ENCODE results near the gene CSRNP2. TPM values are rescaled to one million over a fixed set of nuclear protein-coding genes. Genes with fewer than 3 reads are reported as not detected.
"Not testable (repeated sequence)": the region's sequence is repeated elsewhere in the genome, so short reads cannot be mapped to it uniquely, and the experiment has no call there.

The CSRNP2 gene
- total and polyA plus RNA-seq, 2 donors (not counting 3 experiments of a cell fraction or from before 2014, with no cell fraction given) = 24.2 to 49.7 TPM

DNA sequence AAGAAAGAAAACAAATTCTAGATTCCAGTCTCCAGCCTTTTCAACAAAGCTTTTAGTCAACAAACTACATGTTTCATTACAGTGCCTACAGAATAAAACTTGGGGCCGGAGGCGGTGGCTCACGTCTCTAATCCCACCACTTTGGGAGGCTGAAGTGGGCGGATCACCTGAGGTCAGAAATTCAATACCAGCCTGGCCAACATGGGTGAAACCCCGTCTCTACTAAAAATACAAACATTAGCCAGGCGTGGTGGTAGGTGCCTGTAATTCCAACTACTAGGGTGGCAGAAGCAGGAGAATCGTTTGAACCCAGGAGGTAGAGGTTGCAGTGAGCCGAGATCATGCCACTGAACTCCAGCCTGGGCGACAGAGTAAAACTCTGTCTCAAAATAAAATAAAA is 68.9 kb downstream of the CSRNP2 start:
- peaks cover 34% of the 10 kb centered on the region for H3K79me2 ChIP-seq (ENCODE audit: control insufficient read depth, insufficient read depth, low read length)
- H4K20me1 ChIP-seq (replicated peaks; ENCODE audit: control insufficient read depth, extremely low read depth, insufficient read depth, low read length); CTCF ChIA-PET: not testable (repeated sequence)

DNA sequence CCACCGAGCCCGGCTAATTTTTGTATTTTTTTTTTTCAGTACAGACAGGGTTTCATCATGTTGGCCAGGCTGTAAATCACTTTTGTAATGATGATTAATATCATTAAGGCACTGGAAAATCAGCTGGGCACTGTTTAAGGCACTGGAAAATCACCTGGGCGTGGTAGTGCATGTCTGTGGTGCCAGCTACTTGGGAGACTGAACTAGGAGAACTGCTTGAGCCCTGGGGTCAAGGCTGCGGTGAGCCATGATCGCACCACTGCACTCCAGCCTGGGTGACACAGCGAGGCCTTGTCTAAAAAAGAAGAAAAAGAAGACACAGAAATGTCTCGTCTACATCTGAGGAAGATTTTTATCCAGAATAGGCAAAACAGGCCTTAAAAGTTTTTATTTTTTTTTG is 70.0 kb downstream of the CSRNP2 start:
- H3K27ac ChIP-seq (ENCODE audit: insufficient read depth, low read depth, low read length) = no peak overlapping the region
- H2AFZ ChIP-seq (ENCODE audit: low read depth, low read length) = no peak overlapping the region
- H3K9me3 ChIP-seq (replicated peaks; ENCODE audit: control insufficient read depth, insufficient read depth, low read length) = no peaks in the 10 kb centered on the region
- H4K20me1 ChIP-seq (replicated peaks; ENCODE audit: control insufficient read depth, extremely low read depth, insufficient read depth, low read length) = no peaks in the 10 kb centered on the region
- H3K79me2 ChIP-seq (ENCODE audit: control insufficient read depth, insufficient read depth, low read length) = peaks cover 32% of the 10 kb centered on the region
- TF ChIP-seq, protein P1, sequence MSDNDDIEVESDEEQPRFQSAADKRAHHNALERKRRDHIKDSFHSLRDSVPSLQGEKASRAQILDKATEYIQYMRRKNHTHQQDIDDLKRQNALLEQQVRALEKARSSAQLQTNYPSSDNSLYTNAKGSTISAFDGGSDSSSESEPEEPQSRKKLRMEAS (IDR thresholded peaks at IDR 0.05; ENCODE audit: insufficient read depth, insufficient read length) = no peak
- TF ChIP-seq POLR2AphosphoS5 (IDR thresholded peaks at IDR 0.05; ENCODE audit: insufficient read depth, low read depth, low read length) (no peak), EZH2 (IDR thresholded peaks at IDR 0.05; ENCODE audit: borderline replicate concordance, low read depth, low read length, severe bottlenecking) (no peak), MYC (IDR thresholded peaks at IDR 0.05; ENCODE audit: low read depth, low read length) (no peak), GATA2 (IDR thresholded peaks at IDR 0.05; ENCODE audit: insufficient read depth, insufficient read length, low read depth, low read length) (no peak), POLR2A (IDR thresholded peaks at IDR 0.05; ENCODE audit: low read depth, low read length) (no peak), JUN (IDR thresholded peaks at IDR 0.05; ENCODE audit: borderline replicate concordance, insufficient read depth, insufficient read length, low read depth) (no peak), FOS (IDR thresholded peaks at IDR 0.05; ENCODE audit: borderline replicate concordance, insufficient read depth, low read length) (no peak)
- TF ChIP-seq, protein P2, sequence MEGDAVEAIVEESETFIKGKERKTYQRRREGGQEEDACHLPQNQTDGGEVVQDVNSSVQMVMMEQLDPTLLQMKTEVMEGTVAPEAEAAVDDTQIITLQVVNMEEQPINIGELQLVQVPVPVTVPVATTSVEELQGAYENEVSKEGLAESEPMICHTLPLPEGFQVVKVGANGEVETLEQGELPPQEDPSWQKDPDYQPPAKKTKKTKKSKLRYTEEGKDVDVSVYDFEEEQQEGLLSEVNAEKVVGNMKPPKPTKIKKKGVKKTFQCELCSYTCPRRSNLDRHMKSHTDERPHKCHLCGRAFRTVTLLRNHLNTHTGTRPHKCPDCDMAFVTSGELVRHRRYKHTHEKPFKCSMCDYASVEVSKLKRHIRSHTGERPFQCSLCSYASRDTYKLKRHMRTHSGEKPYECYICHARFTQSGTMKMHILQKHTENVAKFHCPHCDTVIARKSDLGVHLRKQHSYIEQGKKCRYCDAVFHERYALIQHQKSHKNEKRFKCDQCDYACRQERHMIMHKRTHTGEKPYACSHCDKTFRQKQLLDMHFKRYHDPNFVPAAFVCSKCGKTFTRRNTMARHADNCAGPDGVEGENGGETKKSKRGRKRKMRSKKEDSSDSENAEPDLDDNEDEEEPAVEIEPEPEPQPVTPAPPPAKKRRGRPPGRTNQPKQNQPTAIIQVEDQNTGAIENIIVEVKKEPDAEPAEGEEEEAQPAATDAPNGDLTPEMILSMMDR (IDR thresholded peaks at IDR 0.05; ENCODE audit: extremely low read depth in 1 of 2, insufficient read depth in 1 of 2, low read depth in 1 of 2, low read length in 2 of 2) = no peak
- dilution Hi-C loops (cut with MboI; ENCODE audit: extremely low pct_ligation_motif_present, low sequenced_read_pairs) = no loop called here
- no TSS peak for BruUV-seq (replicated peaks)
- ChIA-PET CTCF (interaction anchor here (0.7 to 2.0 kb wide), 4 partner anchors 27 to 248 kb away, joined by 3 to 4 read pairs (median 4); no protein-coding TSS in a partner anchor), POLR2A (no interaction called here)
- intact Hi-C loops (cut with micrococcal nuclease) = no loop called here
- H3K27me3 ChIP-seq (ENCODE audit: control insufficient read depth in 2 of 2, insufficient read depth in 2 of 2, low read length in 2 of 2) = no peaks in the 10 kb centered on the region
- H3K4me3 ChIP-seq (replicated peaks in 1 of 3; ENCODE audit: insufficient read depth in 1 of 3, low read depth in 1 of 3, low read length in 3 of 3) = no peak overlapping the region
- no peaks in the 10 kb centered on the region for H3K9me1 ChIP-seq (replicated peaks; ENCODE audit: control insufficient read depth, extremely low read depth, insufficient read depth, low read length)
- DNase-seq (ENCODE audit: low read depth, low spot score) (no peak), FAIRE-seq (no peak)
- no peak overlapping the region for H3K9ac ChIP-seq (replicated peaks; ENCODE audit: extremely low read depth, insufficient read depth, low read length)
- no peak overlapping the region for H3K4me2 ChIP-seq (ENCODE audit: insufficient read depth, low read length)
- H3K36me3 ChIP-seq (ENCODE audit: control insufficient read depth in 2 of 2, extremely low read depth in 1 of 2, insufficient read depth in 2 of 2, low read length in 2 of 2) = no peaks in the 10 kb centered on the region
- no peaks in the 10 kb centered on the region for H3K4me1 ChIP-seq (ENCODE audit: control insufficient read depth, extremely low read depth, insufficient read depth, low read length)

More for the DNA sequence above, 68.9 kb downstream of the CSRNP2 start:
- intact Hi-C loops (cut with micrococcal nuclease); POLR2A ChIA-PET; BruUV-seq (replicated peaks); H3K4me2 ChIP-seq (ENCODE audit: insufficient read depth, low read length); H3K36me3 ChIP-seq (ENCODE audit: control insufficient read depth in 2 of 2, extremely low read depth in 1 of 2, insufficient read depth in 2 of 2, low read length in 2 of 2); H3K27ac ChIP-seq (ENCODE audit: insufficient read depth, low read depth, low read length); dilution Hi-C loops (cut with MboI; ENCODE audit: extremely low pct_ligation_motif_present, low sequenced_read_pairs); H2AFZ ChIP-seq (ENCODE audit: low read depth, low read length); H3K27me3 ChIP-seq (ENCODE audit: control insufficient read depth in 2 of 2, insufficient read depth in 2 of 2, low read length in 2 of 2); DNase-seq (ENCODE audit: low read depth, low spot score); H3K9me3 ChIP-seq (replicated peaks; ENCODE audit: control insufficient read depth, insufficient read depth, low read length); FAIRE-seq; H3K9me1 ChIP-seq (replicated peaks; ENCODE audit: control insufficient read depth, extremely low read depth, insufficient read depth, low read length); H3K4me3 ChIP-seq (replicated peaks in 1 of 3; ENCODE audit: insufficient read depth in 1 of 3, low read depth in 1 of 3, low read length in 3 of 3); H3K4me1 ChIP-seq (ENCODE audit: control insufficient read depth, extremely low read depth, insufficient read depth, low read length); H3K9ac ChIP-seq (replicated peaks; ENCODE audit: extremely low read depth, insufficient read depth, low read length): not testable (repeated sequence)
